ENCODE data around the gene KCNMA1. TPM values are rescaled to one million over a fixed set of nuclear protein-coding genes. Genes with fewer than 3 reads are reported as not detected.

Gene KCNMA1
- total RNA-seq, 1 experiment from 2014 or later, result 0.49 TPM

GRCh38 chr10:77015360-77015759 lies 622.2 kb downstream of the KCNMA1 start:
- no TSS peak for BruUV-seq (replicated peaks)
- no peak for TF ChIP-seq TCF7L2 (IDR thresholded peaks at IDR 0.05; ENCODE audit: borderline replicate concordance, extremely low read depth, insufficient read depth, insufficient read length)
- TF ChIP-seq EZH2 (IDR thresholded peaks at IDR 0.05), result no peak
- TF ChIP-seq EGR1 (IDR thresholded peaks at IDR 0.05; ENCODE audit: low read depth), result no peak
- TF ChIP-seq EZH2phosphoT487 (IDR thresholded peaks at IDR 0.05; ENCODE audit: borderline replicate concordance), result no peak
- TF ChIP-seq, protein P1, sequence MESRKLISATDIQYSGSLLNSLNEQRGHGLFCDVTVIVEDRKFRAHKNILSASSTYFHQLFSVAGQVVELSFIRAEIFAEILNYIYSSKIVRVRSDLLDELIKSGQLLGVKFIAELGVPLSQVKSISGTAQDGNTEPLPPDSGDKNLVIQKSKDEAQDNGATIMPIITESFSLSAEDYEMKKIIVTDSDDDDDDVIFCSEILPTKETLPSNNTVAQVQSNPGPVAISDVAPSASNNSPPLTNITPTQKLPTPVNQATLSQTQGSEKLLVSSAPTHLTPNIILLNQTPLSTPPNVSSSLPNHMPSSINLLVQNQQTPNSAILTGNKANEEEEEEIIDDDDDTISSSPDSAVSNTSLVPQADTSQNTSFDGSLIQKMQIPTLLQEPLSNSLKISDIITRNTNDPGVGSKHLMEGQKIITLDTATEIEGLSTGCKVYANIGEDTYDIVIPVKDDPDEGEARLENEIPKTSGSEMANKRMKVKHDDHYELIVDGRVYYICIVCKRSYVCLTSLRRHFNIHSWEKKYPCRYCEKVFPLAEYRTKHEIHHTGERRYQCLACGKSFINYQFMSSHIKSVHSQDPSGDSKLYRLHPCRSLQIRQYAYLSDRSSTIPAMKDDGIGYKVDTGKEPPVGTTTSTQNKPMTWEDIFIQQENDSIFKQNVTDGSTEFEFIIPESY (IDR thresholded peaks at IDR 0.05; ENCODE audit: extremely low read depth, insufficient replicate concordance, low read length), result no peak
- TF ChIP-seq MAX (IDR thresholded peaks at IDR 0.05), result no peak
- TF ChIP-seq CEBPB (IDR thresholded peaks at IDR 0.05; ENCODE audit: low read depth), result no peak
- no peak for TF ChIP-seq ZFX (IDR thresholded peaks at IDR 0.05)
- no peak for TF ChIP-seq JUND (IDR thresholded peaks at IDR 0.05)
- no peak for TF ChIP-seq RAD21 (IDR thresholded peaks at IDR 0.05; ENCODE audit: low read depth)
- no peak for TF ChIP-seq CBX3 (IDR thresholded peaks at IDR 0.05; ENCODE audit: low read depth)
- no peak for TF ChIP-seq SP1 (IDR thresholded peaks at IDR 0.05; ENCODE audit: low read depth)
- TF ChIP-seq ELF1 (IDR thresholded peaks at IDR 0.05; ENCODE audit: borderline replicate concordance, low read depth), result no peak
- TF ChIP-seq, protein P2, sequence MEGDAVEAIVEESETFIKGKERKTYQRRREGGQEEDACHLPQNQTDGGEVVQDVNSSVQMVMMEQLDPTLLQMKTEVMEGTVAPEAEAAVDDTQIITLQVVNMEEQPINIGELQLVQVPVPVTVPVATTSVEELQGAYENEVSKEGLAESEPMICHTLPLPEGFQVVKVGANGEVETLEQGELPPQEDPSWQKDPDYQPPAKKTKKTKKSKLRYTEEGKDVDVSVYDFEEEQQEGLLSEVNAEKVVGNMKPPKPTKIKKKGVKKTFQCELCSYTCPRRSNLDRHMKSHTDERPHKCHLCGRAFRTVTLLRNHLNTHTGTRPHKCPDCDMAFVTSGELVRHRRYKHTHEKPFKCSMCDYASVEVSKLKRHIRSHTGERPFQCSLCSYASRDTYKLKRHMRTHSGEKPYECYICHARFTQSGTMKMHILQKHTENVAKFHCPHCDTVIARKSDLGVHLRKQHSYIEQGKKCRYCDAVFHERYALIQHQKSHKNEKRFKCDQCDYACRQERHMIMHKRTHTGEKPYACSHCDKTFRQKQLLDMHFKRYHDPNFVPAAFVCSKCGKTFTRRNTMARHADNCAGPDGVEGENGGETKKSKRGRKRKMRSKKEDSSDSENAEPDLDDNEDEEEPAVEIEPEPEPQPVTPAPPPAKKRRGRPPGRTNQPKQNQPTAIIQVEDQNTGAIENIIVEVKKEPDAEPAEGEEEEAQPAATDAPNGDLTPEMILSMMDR (IDR thresholded peaks at IDR 0.05 in 2 of 3, conservative IDR thresholded peaks at IDR 0.05 in 1 of 3; ENCODE audit: borderline replicate concordance in 1 of 3, insufficient read depth in 1 of 3, low read depth in 2 of 3, low read length in 2 of 3), result no peak
- CTCF ChIA-PET, result no interaction called here
- Histone ChIP-seq H3K4me3 (replicated peaks in 1 of 2; ENCODE audit: low read depth in 1 of 2, low read length in 2 of 2) (no peak overlapping the region), H3K79me2 (ENCODE audit: insufficient read depth, low read length) (no peaks in the 10 kb centered on the region), H3K9me3 (ENCODE audit: control insufficient read depth in 1 of 2, insufficient read depth in 1 of 2, low read depth in 1 of 2, low read length in 2 of 2) (no peaks in the 10 kb centered on the region), H2AFZ (ENCODE audit: low read depth, low read length, poor library complexity, severe bottlenecking) (no peak overlapping the region), H3K27me3 (ENCODE audit: insufficient read depth, low read length) (peaks cover 43% of the 10 kb centered on the region), H3K4me1 (ENCODE audit: control insufficient read depth in 1 of 2, insufficient read depth in 2 of 2, low read length in 2 of 2) (no peaks in the 10 kb centered on the region), H3K9ac (ENCODE audit: low read length) (no peak overlapping the region), H3K4me2 (ENCODE audit: low read length) (no peak overlapping the region), H4K20me1 (ENCODE audit: insufficient read depth) (no peaks in the 10 kb centered on the region), H3K36me3 (ENCODE audit: control insufficient read depth in 1 of 2, insufficient read depth in 2 of 2, low read length in 2 of 2) (no peaks in the 10 kb centered on the region), H3K9me2 (ENCODE audit: insufficient read depth) (no peaks in the 10 kb centered on the region), H3K27ac (ENCODE audit: low read depth, low read length) (no peak overlapping the region)
- POLR2A ChIA-PET, result no interaction called here
- intact Hi-C loops (cut with micrococcal nuclease), result no loop called here
- RAD21 ChIA-PET (ENCODE audit: low non-redundant PET in 1 of 2, low total read pairs in 2 of 2, uncharacterized antibody in 2 of 2, unreplicated experiment in 2 of 2), result no interaction called here
- DNase-seq (ENCODE audit: low read depth, low spot score), result no peak
- no peak for ATAC-seq

All from HCT116 (cell line).